Stimulated activated CD4-positive, alpha-beta T cell treated with anti-CD3 and anti-CD28 coated beads, Interleukin-1b, Interleukin-23, amount 100 ng/mL, for 1 hour (primary cell): ENCODE data around the gene STAM.

Source experiments
- DNase-seq, 2 donors: peaks; one replicate each; pipeline ENCODE4 v3.0.0-alpha.2; 2020; ENCODE audit warnings: low read depth in 2 of 2

Gene STAM

GRCh38 chr10:17647326-17647725, 3.4 kb downstream of the STAM start:
- DNase-seq, result no peak

DNA sequence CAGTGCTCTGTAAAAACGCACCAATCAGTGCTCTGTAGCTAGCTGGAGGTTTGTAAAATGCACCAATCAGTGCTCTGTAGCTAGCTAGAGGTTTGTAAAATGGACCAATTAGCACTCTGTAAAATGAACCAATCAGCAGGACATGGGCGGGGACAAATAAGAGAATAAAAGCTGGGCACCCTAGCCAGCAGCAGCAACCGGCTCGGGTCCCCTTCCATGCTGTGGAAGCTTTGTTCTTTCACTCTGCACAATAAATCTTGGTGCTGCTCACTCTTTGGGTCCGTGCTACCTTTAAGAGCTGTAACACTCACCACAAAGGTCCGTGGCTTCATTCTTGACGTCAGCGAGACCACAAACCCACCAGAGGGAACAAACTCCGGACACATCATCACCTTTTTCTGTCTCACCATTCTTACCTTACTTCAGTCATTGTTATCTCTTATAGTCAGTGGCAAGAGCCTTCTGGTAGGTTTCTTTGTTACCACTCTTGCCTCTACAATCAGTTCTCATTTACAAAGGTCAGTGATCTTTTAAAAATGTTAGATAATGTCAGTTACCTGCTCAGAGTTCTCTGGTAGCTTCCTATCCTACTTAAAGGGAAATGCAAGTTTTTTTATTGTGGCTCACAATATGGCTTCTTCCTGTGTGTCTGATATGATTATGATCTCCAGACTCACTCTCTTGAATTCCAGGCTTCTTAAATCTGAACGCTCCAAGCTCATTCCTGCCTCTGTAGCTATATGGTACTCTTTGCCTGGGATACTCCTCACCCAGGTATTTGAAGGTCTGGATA, 4.5 kb downstream of the STAM start:
- no peak for DNase-seq

GRCh38 chr10:17649052-17649451, 5.1 kb downstream of the STAM start:
- DNase-seq, result no peak

- no peak for DNase-seq
Measured at GRCh38 chr10:17649836-17650235, 5.9 kb downstream of the STAM start.

- DNase-seq, result no peak
Measured at GRCh38 chr10:17650416-17650815, 6.5 kb downstream of the STAM start.

GRCh38 chr10:17651896-17652295, 7.9 kb downstream of the STAM start:
- DNase-seq, result no peak

- no peak for DNase-seq
Measured at GRCh38 chr10:17652585-17652984, 8.6 kb downstream of the STAM start.

- DNase-seq, result no peak
Measured at GRCh38 chr10:17655009-17655408, 11.1 kb downstream of the STAM start.

DNA sequence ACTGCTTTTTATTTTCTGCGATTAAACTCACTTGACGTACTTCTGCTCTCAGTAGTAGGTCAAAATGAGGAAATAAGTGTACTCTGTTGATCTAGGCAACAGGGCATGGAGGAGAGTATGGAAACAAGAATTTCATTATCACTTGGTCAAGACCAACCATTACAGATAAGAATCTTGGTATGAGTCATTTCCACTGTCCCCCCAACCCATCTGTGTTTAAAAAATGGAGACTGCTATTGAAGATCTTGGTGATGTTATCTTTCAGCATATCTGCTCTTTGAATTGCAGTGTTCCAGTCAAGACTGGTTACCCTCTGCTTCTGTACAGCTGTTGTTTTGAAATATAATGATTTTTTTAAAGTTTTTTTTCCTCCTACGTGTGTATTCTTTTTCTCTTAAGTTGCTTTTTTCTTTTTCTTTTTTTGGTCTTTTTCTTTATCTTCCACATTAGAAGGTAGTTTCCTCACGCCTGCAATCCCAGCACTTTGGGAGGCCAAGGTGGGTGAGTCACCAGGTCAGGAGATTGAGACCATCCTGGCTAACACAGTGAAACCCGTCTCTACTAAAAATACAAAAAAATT, 11.7 kb downstream of the STAM start:
- DNase-seq, result no peak

DNA sequence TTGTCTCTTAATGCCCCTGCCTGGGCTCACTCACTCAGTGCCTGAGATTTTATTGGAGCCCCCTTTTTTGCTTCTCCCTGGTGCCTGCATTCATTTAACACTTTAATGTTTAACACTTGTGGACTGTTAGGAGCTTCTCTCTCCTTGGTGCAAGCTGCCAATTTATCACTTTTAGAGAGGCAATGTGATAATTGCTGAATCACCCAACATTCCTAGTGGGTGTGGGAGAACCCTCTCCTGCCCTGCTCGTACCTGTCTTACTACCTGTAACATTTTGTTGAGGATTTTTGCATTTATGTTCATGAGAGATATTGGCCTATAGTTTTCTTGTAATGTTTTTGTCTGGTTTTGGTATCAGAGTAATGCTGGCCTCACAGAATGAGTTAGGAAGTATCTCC, 13.2 kb downstream of the STAM start:
- no peak for DNase-seq

GRCh38 chr10:17659365-17659764, 15.4 kb downstream of the STAM start:
- no peak for DNase-seq

- no peak for DNase-seq
Measured at GRCh38 chr10:17660921-17661320, 17.0 kb downstream of the STAM start.

DNA sequence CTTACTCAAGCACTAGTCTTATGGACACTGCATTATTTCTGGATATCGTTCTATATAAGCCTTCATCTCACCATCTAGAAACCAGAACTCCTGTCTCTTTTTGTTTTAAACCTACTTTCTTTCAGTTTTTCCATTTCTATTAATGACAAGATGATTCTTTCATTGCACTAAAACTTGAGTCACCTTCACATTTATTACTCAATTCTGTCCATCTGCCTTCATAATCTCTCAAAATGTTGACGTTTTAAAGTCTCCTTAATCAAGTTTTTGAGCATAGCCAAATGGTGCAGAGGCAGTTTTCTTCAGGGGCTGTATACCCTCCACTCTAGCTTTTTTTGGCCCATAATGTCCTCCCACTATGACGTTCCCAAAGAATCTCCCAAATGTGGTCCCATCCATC, 17.6 kb downstream of the STAM start:
- no peak for DNase-seq

- no peak for DNase-seq
Measured at GRCh38 chr10:17662193-17663138, 18.5 kb downstream of the STAM start.

DNA sequence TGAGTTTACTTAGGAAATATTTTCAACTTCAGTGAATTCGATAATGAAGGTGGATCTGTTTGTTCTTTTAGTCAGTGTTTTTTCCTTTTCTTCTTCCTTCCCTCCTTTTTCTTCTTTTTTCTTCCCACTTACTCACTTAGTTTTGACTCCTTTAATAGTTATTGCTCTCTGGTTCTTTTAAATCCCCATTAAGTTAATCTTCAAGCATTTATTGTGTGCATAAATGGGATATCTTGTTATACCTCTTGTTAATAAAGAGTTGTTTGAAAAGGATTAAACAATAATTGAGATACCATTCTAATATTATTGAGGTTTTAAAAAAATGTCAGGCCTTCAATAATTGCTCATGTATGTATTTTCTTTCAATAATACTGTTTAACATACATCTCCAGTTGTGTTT, 19.5 kb downstream of the STAM start:
- no peak for DNase-seq

DNA sequence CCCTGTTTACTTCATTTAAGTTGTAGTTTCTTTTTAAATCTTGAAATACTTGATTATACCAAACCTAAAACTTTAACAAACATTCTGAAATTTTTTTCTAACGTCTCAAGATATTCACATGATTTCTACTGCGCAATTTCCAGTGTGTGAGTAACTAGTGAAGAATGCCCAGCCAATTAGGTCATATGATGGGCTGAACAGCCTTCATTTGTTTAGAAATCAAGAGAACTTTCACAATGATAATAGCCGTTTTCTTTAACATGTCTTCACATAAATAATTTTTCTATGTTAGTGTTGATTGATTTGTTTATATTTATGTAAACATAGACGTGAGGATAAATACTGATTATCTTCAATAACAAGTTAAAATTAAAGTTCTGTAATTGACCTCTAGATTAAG, 21.8 kb downstream of the STAM start:
- DNase-seq, result no peak

- DNase-seq, result no peak
Measured at GRCh38 chr10:17668435-17669184, 24.7 kb downstream of the STAM start.

- no peak for DNase-seq
Measured at GRCh38 chr10:17669185-17669872, 25.4 kb downstream of the STAM start.

DNA sequence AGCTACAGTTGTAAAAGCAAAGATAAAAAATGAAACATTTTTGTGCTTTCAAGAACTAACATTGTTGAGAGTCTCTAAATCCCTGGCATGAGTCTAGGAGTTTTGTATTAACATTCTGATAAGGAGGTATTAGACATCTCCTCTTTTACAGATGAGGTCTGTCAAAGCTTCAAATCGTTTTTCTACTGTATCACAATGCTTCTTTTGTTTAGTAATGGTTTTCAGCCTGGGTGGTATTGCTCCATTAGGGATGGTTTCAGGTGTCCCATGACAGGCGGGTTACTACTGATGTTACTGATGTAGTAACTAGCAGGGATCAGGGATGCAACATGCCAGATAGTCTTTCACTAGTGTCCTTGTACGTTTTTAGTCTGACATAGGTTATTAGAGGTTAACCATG, 27.4 kb downstream of the STAM start:
- no peak for DNase-seq

GRCh38 chr10:17673471-17674061, 29.6 kb downstream of the STAM start:
- no peak for DNase-seq

GRCh38 chr10:17674566-17674965, 30.6 kb downstream of the STAM start:
- no peak for DNase-seq
